Activated naive CD8-positive, alpha-beta T cell treated with anti-CD3 and anti-CD28 coated beads, Interleukin-2, amount 50 U/mL, for 24 hours (primary cell): ENCODE measurements around the gene GABRG3.

Experiments
- ATAC-seq: fragments of 150-1000 bp; cut with Tn5 transposase; one replicate; pipeline ENCODE4 v1.10.0; 2021
- DNase-seq: peaks from one replicate; pipeline ENCODE4 v3.0.0; 2021
- H3K27ac Mint-ChIP-seq: one replicate; pipeline ENCODE4 v1.8.0; 2021; ENCODE audit warnings: mild to moderate bottlenecking, mixed read lengths
- H3K27me3 Mint-ChIP-seq: one replicate; pipeline ENCODE4 v1.8.0; 2021; ENCODE audit warnings: mixed read lengths
- H3K36me3 Mint-ChIP-seq: one replicate; pipeline ENCODE4 v1.8.0; 2021; ENCODE audit warnings: low read depth, mixed read lengths
- H3K4me1 Mint-ChIP-seq: one replicate; pipeline ENCODE4 v1.8.0; 2021; ENCODE audit warnings: mixed read lengths
- H3K4me3 Mint-ChIP-seq: one replicate; pipeline ENCODE4 v1.8.0; 2021; ENCODE audit warnings: mild to moderate bottlenecking, moderate library complexity, mixed read lengths
- H3K9me3 Mint-ChIP-seq: one replicate; pipeline ENCODE4 v1.8.0; 2021; ENCODE audit warnings: mixed read lengths

GABRG3 gene

GRCh38 chr15:27429577-27429976 lies 458.6 kb downstream of the GABRG3 start:
- H3K27ac Mint-ChIP-seq = no peak overlapping the region
- no peaks in the 10 kb centered on the region for H3K27me3 Mint-ChIP-seq
- ATAC-seq (no peak), DNase-seq (no peak)
- H3K4me3 Mint-ChIP-seq = no peak overlapping the region
- peaks cover 27% of the 10 kb centered on the region for H3K9me3 Mint-ChIP-seq
- no peaks in the 10 kb centered on the region for H3K36me3 Mint-ChIP-seq
- H3K4me1 Mint-ChIP-seq = no peaks in the 10 kb centered on the region

- no peak overlapping the region for H3K27ac Mint-ChIP-seq
- H3K27me3 Mint-ChIP-seq = no peaks in the 10 kb centered on the region
- H3K36me3 Mint-ChIP-seq = no peaks in the 10 kb centered on the region
- no peak for DNase-seq
- peaks cover 34% of the 10 kb centered on the region for H3K9me3 Mint-ChIP-seq
- no peaks in the 10 kb centered on the region for H3K4me1 Mint-ChIP-seq
- no peak for ATAC-seq
- H3K4me3 Mint-ChIP-seq = no peak overlapping the region
Measured at GRCh38 chr15:27433604-27434003, 462.6 kb downstream of the GABRG3 start.

GRCh38 chr15:27438403-27439375 lies 467.7 kb downstream of the GABRG3 start:
- Mint-ChIP-seq H3K36me3 (no peaks in the 10 kb centered on the region), H3K27ac (no peak overlapping the region), H3K4me1 (no peaks in the 10 kb centered on the region), H3K4me3 (no peak overlapping the region), H3K27me3 (no peaks in the 10 kb centered on the region), H3K9me3 (peaks cover 16% of the 10 kb centered on the region)
- no peak for ATAC-seq
- no peak for DNase-seq

- no peak for DNase-seq
- Mint-ChIP-seq H3K9me3 (peaks cover 11% of the 10 kb centered on the region), H3K4me3 (no peak overlapping the region), H3K4me1 (no peaks in the 10 kb centered on the region), H3K27me3 (no peaks in the 10 kb centered on the region), H3K36me3 (no peaks in the 10 kb centered on the region), H3K27ac (no peak overlapping the region)
- ATAC-seq = no peak
Measured at GRCh38 chr15:27441120-27441519, 470.1 kb downstream of the GABRG3 start.

- Mint-ChIP-seq H3K27ac (no peak overlapping the region), H3K4me1 (no peaks in the 10 kb centered on the region), H3K36me3 (no peaks in the 10 kb centered on the region), H3K4me3 (no peak overlapping the region), H3K9me3 (peaks cover 17% of the 10 kb centered on the region), H3K27me3 (no peaks in the 10 kb centered on the region)
- DNase-seq = no peak
- no peak for ATAC-seq
Measured at GRCh38 chr15:27448234-27448633, 477.3 kb downstream of the GABRG3 start.

- no peak for DNase-seq
- Mint-ChIP-seq H3K27me3 (no peaks in the 10 kb centered on the region), H3K4me1 (no peaks in the 10 kb centered on the region), H3K36me3 (no peaks in the 10 kb centered on the region), H3K9me3 (peaks cover 17% of the 10 kb centered on the region), H3K27ac (no peak overlapping the region), H3K4me3 (no peak overlapping the region)
- ATAC-seq = no peak
Measured at GRCh38 chr15:27448986-27449385, 478.0 kb downstream of the GABRG3 start.

GRCh38 chr15:27449941-27450340 lies 479.0 kb downstream of the GABRG3 start:
- H3K4me3 Mint-ChIP-seq = no peak overlapping the region
- ATAC-seq = no peak
- no peak overlapping the region for H3K27ac Mint-ChIP-seq
- no peaks in the 10 kb centered on the region for H3K36me3 Mint-ChIP-seq
- no peak for DNase-seq
- H3K4me1 Mint-ChIP-seq = no peaks in the 10 kb centered on the region
- no peaks in the 10 kb centered on the region for H3K27me3 Mint-ChIP-seq
- peaks cover 17% of the 10 kb centered on the region for H3K9me3 Mint-ChIP-seq

- Mint-ChIP-seq H3K27me3 (no peaks in the 10 kb centered on the region), H3K4me1 (no peaks in the 10 kb centered on the region), H3K9me3 (peaks cover 11% of the 10 kb centered on the region), H3K27ac (no peak overlapping the region), H3K4me3 (no peak overlapping the region), H3K36me3 (no peaks in the 10 kb centered on the region)
- DNase-seq (no peak), ATAC-seq (no peak)
Measured at GRCh38 chr15:27454281-27455075, 483.5 kb downstream of the GABRG3 start.

- Mint-ChIP-seq H3K9me3 (peaks cover 7% of the 10 kb centered on the region), H3K4me3 (no peak overlapping the region), H3K27me3 (no peaks in the 10 kb centered on the region), H3K4me1 (no peaks in the 10 kb centered on the region), H3K36me3 (no peaks in the 10 kb centered on the region), H3K27ac (no peak overlapping the region)
- ATAC-seq = no peak
- DNase-seq = no peak
Measured at GRCh38 chr15:27456807-27457206, 485.8 kb downstream of the GABRG3 start.

- DNase-seq (no peak), ATAC-seq (no peak)
- Mint-ChIP-seq H3K9me3 (peaks cover 10% of the 10 kb centered on the region), H3K4me1 (no peaks in the 10 kb centered on the region), H3K27me3 (no peaks in the 10 kb centered on the region), H3K36me3 (no peaks in the 10 kb centered on the region), H3K4me3 (no peak overlapping the region), H3K27ac (no peak overlapping the region)
Measured at GRCh38 chr15:27457766-27458165, 486.8 kb downstream of the GABRG3 start.

GRCh38 chr15:27458345-27459084 lies 487.5 kb downstream of the GABRG3 start:
- Mint-ChIP-seq H3K9me3 (peaks cover 10% of the 10 kb centered on the region), H3K27me3 (no peaks in the 10 kb centered on the region), H3K4me3 (no peak overlapping the region), H3K36me3 (no peaks in the 10 kb centered on the region), H3K27ac (no peak overlapping the region), H3K4me1 (no peaks in the 10 kb centered on the region)
- ATAC-seq (no peak), DNase-seq (no peak)

GRCh38 chr15:27459836-27460235 lies 488.9 kb downstream of the GABRG3 start:
- ATAC-seq (no peak), DNase-seq (no peak)
- no peaks in the 10 kb centered on the region for H3K27me3 Mint-ChIP-seq
- H3K27ac Mint-ChIP-seq = no peak overlapping the region
- H3K9me3 Mint-ChIP-seq = peaks cover 10% of the 10 kb centered on the region
- no peak overlapping the region for H3K4me3 Mint-ChIP-seq
- H3K4me1 Mint-ChIP-seq = no peaks in the 10 kb centered on the region
- H3K36me3 Mint-ChIP-seq = no peaks in the 10 kb centered on the region

- peaks cover 10% of the 10 kb centered on the region for H3K9me3 Mint-ChIP-seq
- no peaks in the 10 kb centered on the region for H3K36me3 Mint-ChIP-seq
- H3K4me1 Mint-ChIP-seq = no peaks in the 10 kb centered on the region
- no peaks in the 10 kb centered on the region for H3K27me3 Mint-ChIP-seq
- ATAC-seq = no peak
- no peak overlapping the region for H3K27ac Mint-ChIP-seq
- H3K4me3 Mint-ChIP-seq = no peak overlapping the region
- no peak for DNase-seq
Measured at GRCh38 chr15:27461181-27461580, 490.2 kb downstream of the GABRG3 start.

GRCh38 chr15:27463525-27464088 lies 492.6 kb downstream of the GABRG3 start:
- Mint-ChIP-seq H3K27me3 (no peaks in the 10 kb centered on the region), H3K36me3 (no peaks in the 10 kb centered on the region), H3K4me3 (no peak overlapping the region), H3K4me1 (no peaks in the 10 kb centered on the region), H3K9me3 (peaks cover 10% of the 10 kb centered on the region), H3K27ac (no peak overlapping the region)
- DNase-seq (no peak), ATAC-seq (no peak)
